ENCODE data around the gene HCN4.

Gene HCN4

GRCh38 chr15:73296609-73297353, 72.0 kb downstream of the HCN4 start:
- H3K36me3 ChIP-seq (ENCODE audit: low read depth), result 0 out of 2 replicates have a peak, but pooled peaks cover 4% of the 10 kb centered on the region
- no peaks in the 10 kb centered on the region for H3K9me3 ChIP-seq (ENCODE audit: severe bottlenecking)
- no peak overlapping the region for H3K27ac ChIP-seq (ENCODE audit: poor library complexity, severe bottlenecking)
- no peak for DNase-seq (ENCODE audit: low spot score)
- ATAC-seq (ENCODE audit: low read depth), result no peak
- no peaks in the 10 kb centered on the region for H3K27me3 ChIP-seq (ENCODE audit: insufficient read depth, poor library complexity, severe bottlenecking)
- TF ChIP-seq CTCF (IDR thresholded peaks at IDR 0.05; ENCODE audit: poor library complexity, severe bottlenecking), result no peak
- no peak overlapping the region for H3K4me3 ChIP-seq (ENCODE audit: severe bottlenecking)
- H3K4me1 ChIP-seq (ENCODE audit: insufficient read depth, poor library complexity, severe bottlenecking), result no peaks in the 10 kb centered on the region

GRCh38 chr15:73295630-73296286, 73.0 kb downstream of the HCN4 start:
- H3K27me3 ChIP-seq (ENCODE audit: insufficient read depth, poor library complexity, severe bottlenecking), result no peaks in the 10 kb centered on the region
- TF ChIP-seq CTCF (IDR thresholded peaks at IDR 0.05; ENCODE audit: poor library complexity, severe bottlenecking), result no peak
- DNase-seq (ENCODE audit: low spot score), result no peak

GRCh38 chr15:73293773-73294172, 75.0 kb downstream of the HCN4 start:
- Histone ChIP-seq H3K36me3 (ENCODE audit: low read depth) (no peaks in the 10 kb centered on the region), H3K4me1 (ENCODE audit: insufficient read depth, poor library complexity, severe bottlenecking) (no peaks in the 10 kb centered on the region), H3K27ac (ENCODE audit: poor library complexity, severe bottlenecking) (no peak overlapping the region), H3K4me3 (ENCODE audit: severe bottlenecking) (no peak overlapping the region), H3K9me3 (ENCODE audit: severe bottlenecking) (no peaks in the 10 kb centered on the region), H3K27me3 (ENCODE audit: insufficient read depth, poor library complexity, severe bottlenecking) (no peaks in the 10 kb centered on the region)
- DNase-seq (ENCODE audit: low spot score) (no peak), ATAC-seq (ENCODE audit: low read depth) (no peak)
- no peak for TF ChIP-seq CTCF (IDR thresholded peaks at IDR 0.05; ENCODE audit: poor library complexity, severe bottlenecking)

More at GRCh38 chr15:73295630-73296286, 73.0 kb downstream of the HCN4 start:
- no peaks in the 10 kb centered on the region for H3K4me1 ChIP-seq (ENCODE audit: insufficient read depth, poor library complexity, severe bottlenecking)
- no peak overlapping the region for H3K4me3 ChIP-seq (ENCODE audit: severe bottlenecking)
- 0 out of 2 replicates have a peak, but pooled peaks cover 4% of the 10 kb centered on the region for H3K36me3 ChIP-seq (ENCODE audit: low read depth)
- ATAC-seq (ENCODE audit: low read depth), result peak; percentile 63; the same call in 2 of the 3 replicates
- H3K27ac ChIP-seq (ENCODE audit: poor library complexity, severe bottlenecking), result no peak overlapping the region
- H3K9me3 ChIP-seq (ENCODE audit: severe bottlenecking), result no peaks in the 10 kb centered on the region

- no peak for DNase-seq (ENCODE audit: low spot score)
- Histone ChIP-seq H3K4me3 (ENCODE audit: severe bottlenecking) (no peak overlapping the region), H3K36me3 (ENCODE audit: low read depth) (no peaks in the 10 kb centered on the region), H3K27ac (ENCODE audit: poor library complexity, severe bottlenecking) (no peak overlapping the region), H3K27me3 (ENCODE audit: insufficient read depth, poor library complexity, severe bottlenecking) (no peaks in the 10 kb centered on the region), H3K4me1 (ENCODE audit: insufficient read depth, poor library complexity, severe bottlenecking) (no peaks in the 10 kb centered on the region), H3K9me3 (ENCODE audit: severe bottlenecking) (no peaks in the 10 kb centered on the region)
- no peak for ATAC-seq (ENCODE audit: low read depth)
- no peak for TF ChIP-seq CTCF (IDR thresholded peaks at IDR 0.05; ENCODE audit: poor library complexity, severe bottlenecking)
Measured at GRCh38 chr15:73291441-73291840, 77.3 kb downstream of the HCN4 start.

- DNase-seq (ENCODE audit: low spot score) (no peak), ATAC-seq (ENCODE audit: low read depth) (no peak)
- TF ChIP-seq CTCF (IDR thresholded peaks at IDR 0.05; ENCODE audit: poor library complexity, severe bottlenecking), result no peak
- Histone ChIP-seq H3K27ac (ENCODE audit: poor library complexity, severe bottlenecking) (no peak overlapping the region), H3K36me3 (ENCODE audit: low read depth) (no peaks in the 10 kb centered on the region), H3K4me3 (ENCODE audit: severe bottlenecking) (no peak overlapping the region), H3K27me3 (ENCODE audit: insufficient read depth, poor library complexity, severe bottlenecking) (no peaks in the 10 kb centered on the region), H3K9me3 (ENCODE audit: severe bottlenecking) (no peaks in the 10 kb centered on the region), H3K4me1 (ENCODE audit: insufficient read depth, poor library complexity, severe bottlenecking) (no peaks in the 10 kb centered on the region)
Measured at GRCh38 chr15:73287019-73287418, 81.7 kb downstream of the HCN4 start.
